NCI-H2196 (cell line): Measurements from ENCODE around the gene CACNA1D.
"Not testable (repeated sequence)": the region's sequence is repeated elsewhere in the genome, so short reads cannot be mapped to it uniquely, and the experiment has no call there.

Experiments
- DNase-seq: peaks from one replicate; lab custom pipeline; 2025; ENCODE audit not compliant: unreplicated experiment; lab: John Stamatoyannopoulos, UW

The CACNA1D gene

GRCh38 chr3:53613125-53613524 is 118.7 kb downstream of the CACNA1D start:
- no peak for DNase-seq

GRCh38 chr3:53614307-53614706 is 119.9 kb downstream of the CACNA1D start:
- no peak for DNase-seq

- no peak for DNase-seq
These were observed 121.9 kb downstream of the CACNA1D start for GRCh38 chr3:53616321-53616720.

- no peak for DNase-seq
These were observed 122.8 kb downstream of the CACNA1D start for GRCh38 chr3:53616971-53617892.

- no peak for DNase-seq
These were observed 123.6 kb downstream of the CACNA1D start for GRCh38 chr3:53617893-53618523.

- DNase-seq, result no peak
These were observed 124.1 kb downstream of the CACNA1D start for GRCh38 chr3:53618524-53618906.

- no peak for DNase-seq
These were observed 124.5 kb downstream of the CACNA1D start for GRCh38 chr3:53618936-53619335.

GRCh38 chr3:53624061-53624857 is 129.8 kb downstream of the CACNA1D start:
- no peak for DNase-seq

- no peak for DNase-seq
These were observed 132.5 kb downstream of the CACNA1D start for GRCh38 chr3:53626876-53627275.

GRCh38 chr3:53628536-53629401 is 134.4 kb downstream of the CACNA1D start:
- no peak for DNase-seq

GRCh38 chr3:53629402-53629723 is 135.0 kb downstream of the CACNA1D start:
- DNase-seq, result no peak

GRCh38 chr3:53630547-53630946 is 136.1 kb downstream of the CACNA1D start:
- no peak for DNase-seq

- no peak for DNase-seq
These were observed 138.9 kb downstream of the CACNA1D start for GRCh38 chr3:53633197-53633787.

GRCh38 chr3:53635041-53635440 is 140.6 kb downstream of the CACNA1D start:
- no peak for DNase-seq

GRCh38 chr3:53638806-53639205 is 144.4 kb downstream of the CACNA1D start:
- not testable (repeated sequence) for DNase-seq

GRCh38 chr3:53641397-53641796 is 147.0 kb downstream of the CACNA1D start:
- no peak for DNase-seq

GRCh38 chr3:53642211-53642610 is 147.8 kb downstream of the CACNA1D start:
- no peak for DNase-seq

GRCh38 chr3:53643757-53644156 is 149.3 kb downstream of the CACNA1D start:
- DNase-seq, result no peak

- DNase-seq, result no peak
These were observed 151.3 kb downstream of the CACNA1D start for GRCh38 chr3:53645754-53646153.

GRCh38 chr3:53646723-53647122 is 152.3 kb downstream of the CACNA1D start:
- no peak for DNase-seq
